Measurements from ENCODE around the gene SLC48A1. TPM values are rescaled to one million over a fixed set of nuclear protein-coding genes. Genes with fewer than 3 reads are reported as not detected.

The SLC48A1 gene
- total and polyA plus RNA-seq, 2 donors (not counting 3 experiments of a cell fraction or from before 2014, with no cell fraction given), result 17.3 to 20.3 TPM

GRCh38 chr12:47794679-47795078 is 21.6 kb downstream of the SLC48A1 start:
- H4K20me1 ChIP-seq (replicated peaks; ENCODE audit: control insufficient read depth, extremely low read depth, insufficient read depth, low read length), result no peaks in the 10 kb centered on the region
- H2AFZ ChIP-seq (ENCODE audit: low read depth, low read length), result no peak overlapping the region
- ChIA-PET CTCF (interaction anchor here (1.3 to 15.8 kb wide), 2 partner anchors 19 to 41 kb away, joined by 3 to 427 read pairs; no protein-coding TSS in a partner anchor), POLR2A (no interaction called here)
- TF ChIP-seq JUN (IDR thresholded peaks at IDR 0.05; ENCODE audit: borderline replicate concordance, insufficient read depth, insufficient read length, low read depth) (no peak), CTCF (IDR thresholded peaks at IDR 0.05; ENCODE audit: extremely low read depth in 1 of 2, insufficient read depth in 1 of 2, low read depth in 1 of 2, low read length in 2 of 2) (no peak), GATA2 (IDR thresholded peaks at IDR 0.05; ENCODE audit: insufficient read depth, insufficient read length, low read depth, low read length) (no peak), MAX (IDR thresholded peaks at IDR 0.05; ENCODE audit: insufficient read depth, insufficient read length) (no peak), POLR2AphosphoS5 (IDR thresholded peaks at IDR 0.05; ENCODE audit: insufficient read depth, low read depth, low read length) (no peak), POLR2A (IDR thresholded peaks at IDR 0.05; ENCODE audit: low read depth, low read length) (no peak), MYC (IDR thresholded peaks at IDR 0.05; ENCODE audit: low read depth, low read length) (no peak), FOS (IDR thresholded peaks at IDR 0.05; ENCODE audit: borderline replicate concordance, insufficient read depth, low read length) (no peak), EZH2 (IDR thresholded peaks at IDR 0.05; ENCODE audit: borderline replicate concordance, low read depth, low read length, severe bottlenecking) (no peak)
- no peaks in the 10 kb centered on the region for H3K9me1 ChIP-seq (replicated peaks; ENCODE audit: control insufficient read depth, extremely low read depth, insufficient read depth, low read length)
- H3K4me2 ChIP-seq (ENCODE audit: insufficient read depth, low read length), result no peak overlapping the region
- no peak overlapping the region for H3K9ac ChIP-seq (replicated peaks; ENCODE audit: extremely low read depth, insufficient read depth, low read length)
- H3K4me1 ChIP-seq (ENCODE audit: control insufficient read depth, extremely low read depth, insufficient read depth, low read length), result no peaks in the 10 kb centered on the region
- DNase-seq (ENCODE audit: low read depth, low spot score) (no peak), FAIRE-seq (no peak)
- H3K4me3 ChIP-seq (replicated peaks in 1 of 3; ENCODE audit: insufficient read depth in 1 of 3, low read depth in 1 of 3, low read length in 3 of 3), result no peak overlapping the region
- peaks cover 23% of the 10 kb centered on the region for H3K79me2 ChIP-seq (ENCODE audit: control insufficient read depth, insufficient read depth, low read length)
- H3K27ac ChIP-seq (ENCODE audit: insufficient read depth, low read depth, low read length), result no peak overlapping the region
- intact Hi-C loops (cut with micrococcal nuclease) (no loop called here), dilution Hi-C loops (cut with MboI; ENCODE audit: extremely low pct_ligation_motif_present, low sequenced_read_pairs) (no loop called here)
- H3K9me3 ChIP-seq (replicated peaks; ENCODE audit: control insufficient read depth, insufficient read depth, low read length), result no peaks in the 10 kb centered on the region
- no peaks in the 10 kb centered on the region for H3K27me3 ChIP-seq (ENCODE audit: control insufficient read depth in 2 of 2, insufficient read depth in 2 of 2, low read length in 2 of 2)
- no TSS peak for BruUV-seq (replicated peaks)
- peaks cover 37 to 82% of the 10 kb centered on the region in 2 experiments for H3K36me3 ChIP-seq (ENCODE audit: control insufficient read depth in 2 of 2, extremely low read depth in 1 of 2, insufficient read depth in 2 of 2, low read length in 2 of 2)

Measured in endothelial cell of umbilical vein (primary cell).